GM06990 (cell line): ENCODE measurements around the gene PFAS.

Experiments used
- DNase-seq: peaks from one replicate; pipeline ENCODE4 v3.0.0-alpha.2; 2011; ENCODE audit not compliant: insufficient read length; ENCODE audit errors: extremely low read depth
- H3K27me3 ChIP-seq: replicated peaks from 2 replicates; pipeline ENCODE4 v1.6.0; 2011; ENCODE audit warnings: low read length; ENCODE audit not compliant: control insufficient read depth, insufficient read depth
- H3K36me3 ChIP-seq: 2 replicates; pipeline ENCODE4 v1.5.1; 2011; ENCODE audit warnings: low read length; ENCODE audit not compliant: control insufficient read depth, insufficient read depth
- H3K4me3 ChIP-seq: replicated peaks from 2 replicates; pipeline ENCODE4 v1.5.1; 2011; ENCODE audit warnings: low read depth, mild to moderate bottlenecking, control low read depth, low read length
- CTCF ChIP-seq: IDR thresholded peaks from 2 replicates; pipeline ENCODE4 v1.5.1; 2011; ENCODE audit warnings: low read length, control low read depth, mild to moderate bottlenecking, inconsistent platforms; ENCODE audit not compliant: insufficient read depth, poor library complexity, severe bottlenecking

Gene PFAS

GRCh38 chr17:8314797-8315763 lies 66.0 kb downstream of the PFAS start:
- no peak for DNase-seq
- no peak for TF ChIP-seq CTCF
- H3K4me3 ChIP-seq = no peak overlapping the region
- no peaks in the 10 kb centered on the region for H3K36me3 ChIP-seq
- no peaks in the 10 kb centered on the region; the same call in none of the 2 replicates for H3K27me3 ChIP-seq

- TF ChIP-seq CTCF = no peak
- no peak overlapping the region for H3K4me3 ChIP-seq
- no peaks in the 10 kb centered on the region; the same call in none of the 2 replicates for H3K27me3 ChIP-seq
- DNase-seq = no peak
- no peaks in the 10 kb centered on the region for H3K36me3 ChIP-seq
Measured at GRCh38 chr17:8315764-8316217, 66.7 kb downstream of the PFAS start.

GRCh38 chr17:8318010-8318935 lies 69.2 kb downstream of the PFAS start:
- DNase-seq = no peak
- no peak overlapping the region for H3K4me3 ChIP-seq
- no peaks in the 10 kb centered on the region for H3K36me3 ChIP-seq
- no peaks in the 10 kb centered on the region; the same call in none of the 2 replicates for H3K27me3 ChIP-seq
- no peak for TF ChIP-seq CTCF
